ENCODE measurements around the gene VMP1.

GRCh38 chr17:59872351-59872750, 164.9 kb downstream of the VMP1 start:
- TF ChIP-seq CTCF (conservative IDR thresholded peaks at IDR 0.05 in 1 of 2, IDR thresholded peaks at IDR 0.05 in 1 of 2; ENCODE audit: low read depth in 1 of 2, low read length in 2 of 2) (no peak), EZH2 (IDR thresholded peaks at IDR 0.05; ENCODE audit: low read length, missing control alignments) (no peak)
